Measurements from ENCODE around the gene INSR.

Gene INSR

GRCh38 chr19:7125221-7125620 is 169.0 kb downstream of the INSR start:
- no peak for DNase-seq (ENCODE audit: low read depth, low spot score)
- in situ Hi-C loops (cut with HindIII; ENCODE audit: low sequenced_read_pairs), result no loop called here
- TF ChIP-seq CTCF (IDR thresholded peaks at IDR 0.05; ENCODE audit: low read depth, low read length), result no peak

GRCh38 chr19:7124782-7125181 is 169.4 kb downstream of the INSR start:
- no peak for TF ChIP-seq CTCF (IDR thresholded peaks at IDR 0.05; ENCODE audit: low read depth, low read length)
- no peak overlapping the region for H3K4me3 ChIP-seq (ENCODE audit: low read depth, low read length)
- in situ Hi-C loops (cut with HindIII; ENCODE audit: low sequenced_read_pairs), result no loop called here
- no peak for DNase-seq (ENCODE audit: low read depth, low spot score)

More at GRCh38 chr19:7125221-7125620, 169.0 kb downstream of the INSR start:
- H3K4me3 ChIP-seq (ENCODE audit: low read depth, low read length), result no peak overlapping the region

- TF ChIP-seq CTCF (IDR thresholded peaks at IDR 0.05; ENCODE audit: low read depth, low read length), result no peak
- H3K4me3 ChIP-seq (ENCODE audit: low read depth, low read length), result no peak overlapping the region
- in situ Hi-C loops (cut with HindIII; ENCODE audit: low sequenced_read_pairs), result no loop called here
These were observed 171.5 kb downstream of the INSR start for GRCh38 chr19:7122701-7123100.

GRCh38 chr19:7120499-7120898 is 173.7 kb downstream of the INSR start:
- no peak for DNase-seq (ENCODE audit: low read depth, low spot score)
- H3K4me3 ChIP-seq (ENCODE audit: low read depth, low read length), result no peak overlapping the region
- in situ Hi-C loops (cut with HindIII; ENCODE audit: low sequenced_read_pairs), result no loop called here
- TF ChIP-seq CTCF (IDR thresholded peaks at IDR 0.05; ENCODE audit: low read depth, low read length), result no peak

More at GRCh38 chr19:7122701-7123100, 171.5 kb downstream of the INSR start:
- no peak for DNase-seq (ENCODE audit: low read depth, low spot score)

GRCh38 chr19:7119582-7119981 is 174.6 kb downstream of the INSR start:
- H3K4me3 ChIP-seq (ENCODE audit: low read depth, low read length), result no peak overlapping the region
- TF ChIP-seq CTCF (IDR thresholded peaks at IDR 0.05; ENCODE audit: low read depth, low read length), result no peak
- in situ Hi-C loops (cut with HindIII; ENCODE audit: low sequenced_read_pairs), result no loop called here
- DNase-seq (ENCODE audit: low read depth, low spot score), result no peak

- no peak overlapping the region for H3K4me3 ChIP-seq (ENCODE audit: low read depth, low read length)
- DNase-seq (ENCODE audit: low read depth, low spot score), result no peak
- in situ Hi-C loops (cut with HindIII; ENCODE audit: low sequenced_read_pairs), result no loop called here
- no peak for TF ChIP-seq CTCF (IDR thresholded peaks at IDR 0.05; ENCODE audit: low read depth, low read length)
These were observed 177.0 kb downstream of the INSR start for GRCh38 chr19:7117248-7117647.

GRCh38 chr19:7115721-7116120 is 178.5 kb downstream of the INSR start:
- TF ChIP-seq CTCF (IDR thresholded peaks at IDR 0.05; ENCODE audit: low read depth, low read length), result no peak
- DNase-seq (ENCODE audit: low read depth, low spot score), result no peak
- H3K4me3 ChIP-seq (ENCODE audit: low read depth, low read length), result no peak overlapping the region
- in situ Hi-C loops (cut with HindIII; ENCODE audit: low sequenced_read_pairs), result no loop called here
